Ammon's horn (tissue), 1 donor: Measurements from ENCODE around the gene KRR1.
A peak's percentile ranks its signal among the peaks of the same experiment; 100 is the strongest.

Experiments used
- DNase-seq: peaks from one replicate; pipeline ENCODE4 v3.0.0-alpha.2; 2016; ENCODE audit warnings: low spot score

Gene KRR1

GRCh38 chr12:75511116-75512048, at the start of gene KRR1:
Gene KRR1 (minus strand): TSS chr12:75511609. CDS start chr12:75511597, 12 bp downstream.
- DNase-seq, result peak; percentile 98

GRCh38 chr12:75560167-75560566, 48.8 kb upstream of the KRR1 start:
- DNase-seq, result peak; percentile 75

GRCh38 chr12:75558287-75558686, 46.9 kb upstream of the KRR1 start:
- DNase-seq, result no peak

- no peak for DNase-seq
Observed at GRCh38 chr12:75556311-75556899, 45.0 kb upstream of the KRR1 start.

GRCh38 chr12:75554556-75554880, 43.1 kb upstream of the KRR1 start:
- DNase-seq, result no peak

- no peak for DNase-seq
Observed at GRCh38 chr12:75553836-75554555, 42.6 kb upstream of the KRR1 start.

GRCh38 chr12:75553398-75553797, 42.0 kb upstream of the KRR1 start:
- DNase-seq, result no peak

- no peak for DNase-seq
Observed at GRCh38 chr12:75551477-75551876, 40.1 kb upstream of the KRR1 start.

- no peak for DNase-seq
Observed at GRCh38 chr12:75550401-75551240, 39.2 kb upstream of the KRR1 start.

GRCh38 chr12:75549989-75550388, 38.6 kb upstream of the KRR1 start:
- DNase-seq, result no peak

- DNase-seq, result no peak
Observed at GRCh38 chr12:75548879-75549278, 37.5 kb upstream of the KRR1 start.

GRCh38 chr12:75545636-75546035, 34.2 kb upstream of the KRR1 start:
- DNase-seq, result no peak

GRCh38 chr12:75543529-75543928, 32.1 kb upstream of the KRR1 start:
- DNase-seq, result no peak

GRCh38 chr12:75542942-75543341, 31.5 kb upstream of the KRR1 start:
- DNase-seq, result no peak

- no peak for DNase-seq
Observed at GRCh38 chr12:75539889-75540288, 28.5 kb upstream of the KRR1 start.

GRCh38 chr12:75533239-75533638, 21.8 kb upstream of the KRR1 start:
- DNase-seq, result no peak

- DNase-seq, result no peak
Observed at GRCh38 chr12:75529826-75530225, 18.4 kb upstream of the KRR1 start.

GRCh38 chr12:75529316-75529715, 17.9 kb upstream of the KRR1 start:
- no peak for DNase-seq

GRCh38 chr12:75528692-75529091, 17.3 kb upstream of the KRR1 start:
- no peak for DNase-seq

- peak; percentile 27 for DNase-seq
Observed at GRCh38 chr12:75528272-75528671, 16.9 kb upstream of the KRR1 start.

- peak; percentile 57 for DNase-seq
Observed at GRCh38 chr12:75526655-75527511, 15.5 kb upstream of the KRR1 start.
